Caco-2 (cell line): ENCODE results near the gene PELI1. TPM values are rescaled to one million over a fixed set of nuclear protein-coding genes. Genes with fewer than 3 reads are reported as not detected.

Experiments
- BruUV-seq: library from RNA; stranded (reverse); fragments of 400-500 nt; replicated peaks from 2 replicates; lab custom pipeline; 2021; lab: Mats Ljungman, UMichigan
- CTCF ChIA-PET: fragments of 300-600 bp; sonication (Branson Sonifier 250); formaldehyde crosslinking; loops from one replicate; lab custom pipeline; 2022; ENCODE audit warnings: antibody characterized with exemption; lab: Charles Lee
- POLR2A ChIA-PET: fragments of 300-600 bp; sonication (Branson Sonifier 250); formaldehyde crosslinking; loops from one replicate; lab custom pipeline; 2022; ENCODE audit warnings: antibody characterized with exemption; lab: Charles Lee
- DNase-seq, 2 experiments: peaks; one replicate each; pipeline versions ENCODE4 v3.0.0 to v3.0.0-alpha.2; 2020 to 2022
- H3K27me3 ChIP-seq: replicated peaks from 2 replicates; pipeline ENCODE4 v1.6.0; 2011; ENCODE audit warnings: low read length; ENCODE audit not compliant: control insufficient read depth, insufficient read depth
- H3K36me3 ChIP-seq: 2 replicates; pipeline ENCODE4 v1.5.1; 2011; ENCODE audit warnings: low read length; ENCODE audit not compliant: control insufficient read depth, insufficient read depth
- H3K4me1 ChIP-seq: fragments of 250-450 bp; sonication (Bioruptor Pico); 2 replicates; pipeline ENCODE4 v1.5.1; 2020; ENCODE audit warnings: mild to moderate bottlenecking
- H3K4me3 ChIP-seq: 2 replicates; pipeline ENCODE4 v1.5.1; 2011; ENCODE audit warnings: low read depth, mild to moderate bottlenecking, control low read depth, low read length
- H3K9me3 ChIP-seq: fragments of 250-450 bp; sonication (Bioruptor Pico); 2 replicates; pipeline ENCODE4 v1.5.1; 2020; ENCODE audit warnings: mild to moderate bottlenecking, moderate library complexity
- H3K27ac Mint-ChIP-seq: one replicate; pipeline ENCODE4 v1.8.0; 2022; ENCODE audit warnings: mixed read lengths; ENCODE audit not compliant: unreplicated experiment
- H3K27me3 Mint-ChIP-seq: one replicate; pipeline ENCODE4 v1.8.0; 2022; ENCODE audit warnings: mixed read lengths; ENCODE audit not compliant: insufficient read depth, unreplicated experiment
- H3K36me3 Mint-ChIP-seq: one replicate; pipeline ENCODE4 v1.8.0; 2022; ENCODE audit warnings: mild to moderate bottlenecking, mixed read lengths; ENCODE audit not compliant: insufficient read depth, unreplicated experiment
- H3K4me1 Mint-ChIP-seq: one replicate; pipeline ENCODE4 v1.8.0; 2022; ENCODE audit warnings: low read depth, mixed read lengths; ENCODE audit not compliant: unreplicated experiment
- H3K4me3 Mint-ChIP-seq: one replicate; pipeline ENCODE4 v1.8.0; 2022; ENCODE audit warnings: mild to moderate bottlenecking, moderate library complexity, mixed read lengths; ENCODE audit not compliant: unreplicated experiment
- H3K9me3 Mint-ChIP-seq: one replicate; pipeline ENCODE4 v1.8.0; 2022; ENCODE audit warnings: mixed read lengths; ENCODE audit not compliant: unreplicated experiment
- intact Hi-C: fragments of 100-400 bp; cut with micrococcal nuclease; formaldehyde crosslinking; loops from one replicate; pipeline ENCODE4 v1.10.0; 2022; ENCODE audit not compliant: unreplicated experiment
- total RNA-seq: library from RNA; stranded (reverse); gene quantifications from 2 replicates; pipeline ENCODE4 v1.2.3, GENCODE V29; 2022
- TF ChIP-seq, protein P1 (sequence below), 2 experiments: fragments of 200-600 bp in 1 of 2; IDR thresholded peaks; 1 replicate in 1 of 2; 2 replicates in 1 of 2; pipeline versions ENCODE4 v1.5.1 to v1.8.0; 2011 to 2022; ENCODE audit warnings: antibody characterized with exemption in 1 of 2, control low read depth in 1 of 2, inconsistent platforms in 1 of 2, low read depth in 1 of 2, low read length in 1 of 2, mild to moderate bottlenecking in 1 of 2, moderate library complexity in 1 of 2; ENCODE audit not compliant: insufficient read depth in 1 of 2, severe bottlenecking in 1 of 2, unreplicated experiment in 1 of 2

PELI1 gene
- total RNA-seq, 1 experiment from 2014 or later, result 64.1 TPM

DNA sequence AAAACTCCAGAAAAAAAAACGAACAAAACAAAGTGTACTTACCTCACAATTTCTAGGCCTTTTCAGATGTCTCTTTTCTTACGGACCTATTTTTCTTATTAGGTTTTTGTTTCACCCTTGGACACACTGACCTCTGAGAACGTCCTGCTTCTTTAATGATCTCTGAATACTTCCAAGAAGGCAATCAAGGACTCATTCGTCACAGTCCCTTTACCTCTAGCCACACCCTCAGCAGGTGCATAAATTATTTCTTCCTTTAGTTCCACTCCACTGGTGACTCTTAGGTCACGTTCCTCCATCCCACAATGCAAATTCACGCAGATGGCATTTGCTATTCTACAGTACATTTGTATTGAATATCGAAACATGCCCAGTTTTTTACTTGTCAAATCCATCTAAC lies 21.9 kb downstream of the PELI1 start:
- TF ChIP-seq, protein P1, sequence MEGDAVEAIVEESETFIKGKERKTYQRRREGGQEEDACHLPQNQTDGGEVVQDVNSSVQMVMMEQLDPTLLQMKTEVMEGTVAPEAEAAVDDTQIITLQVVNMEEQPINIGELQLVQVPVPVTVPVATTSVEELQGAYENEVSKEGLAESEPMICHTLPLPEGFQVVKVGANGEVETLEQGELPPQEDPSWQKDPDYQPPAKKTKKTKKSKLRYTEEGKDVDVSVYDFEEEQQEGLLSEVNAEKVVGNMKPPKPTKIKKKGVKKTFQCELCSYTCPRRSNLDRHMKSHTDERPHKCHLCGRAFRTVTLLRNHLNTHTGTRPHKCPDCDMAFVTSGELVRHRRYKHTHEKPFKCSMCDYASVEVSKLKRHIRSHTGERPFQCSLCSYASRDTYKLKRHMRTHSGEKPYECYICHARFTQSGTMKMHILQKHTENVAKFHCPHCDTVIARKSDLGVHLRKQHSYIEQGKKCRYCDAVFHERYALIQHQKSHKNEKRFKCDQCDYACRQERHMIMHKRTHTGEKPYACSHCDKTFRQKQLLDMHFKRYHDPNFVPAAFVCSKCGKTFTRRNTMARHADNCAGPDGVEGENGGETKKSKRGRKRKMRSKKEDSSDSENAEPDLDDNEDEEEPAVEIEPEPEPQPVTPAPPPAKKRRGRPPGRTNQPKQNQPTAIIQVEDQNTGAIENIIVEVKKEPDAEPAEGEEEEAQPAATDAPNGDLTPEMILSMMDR (IDR thresholded peaks at IDR 0.05; ENCODE audit: insufficient read depth in 1 of 2, low read depth in 1 of 2, low read length in 1 of 2, severe bottlenecking in 1 of 2, unreplicated experiment in 1 of 2), result no peak
- POLR2A ChIA-PET, result no interaction called here
- CTCF ChIA-PET, result no interaction called here
- no peaks in the 10 kb centered on the region for H3K9me3 Mint-ChIP-seq
- Histone ChIP-seq H3K36me3 (no peaks in the 10 kb centered on the region), H3K4me3 (no peak overlapping the region), H3K4me1 (peaks cover 39% of the 10 kb centered on the region), H3K27me3 (no peaks in the 10 kb centered on the region), H3K9me3 (no peaks in the 10 kb centered on the region)
- H3K27me3 Mint-ChIP-seq, result no peaks in the 10 kb centered on the region
- H3K27ac Mint-ChIP-seq, result peak overlapping the region; percentile 14
- intact Hi-C loops, result no loop called here
- peaks cover 9% of the 10 kb centered on the region for H3K36me3 Mint-ChIP-seq
- no peak overlapping the region for H3K4me3 Mint-ChIP-seq
- BruUV-seq, result no TSS peak
- peaks cover 16% of the 10 kb centered on the region for H3K4me1 Mint-ChIP-seq
- no peak for DNase-seq

DNA sequence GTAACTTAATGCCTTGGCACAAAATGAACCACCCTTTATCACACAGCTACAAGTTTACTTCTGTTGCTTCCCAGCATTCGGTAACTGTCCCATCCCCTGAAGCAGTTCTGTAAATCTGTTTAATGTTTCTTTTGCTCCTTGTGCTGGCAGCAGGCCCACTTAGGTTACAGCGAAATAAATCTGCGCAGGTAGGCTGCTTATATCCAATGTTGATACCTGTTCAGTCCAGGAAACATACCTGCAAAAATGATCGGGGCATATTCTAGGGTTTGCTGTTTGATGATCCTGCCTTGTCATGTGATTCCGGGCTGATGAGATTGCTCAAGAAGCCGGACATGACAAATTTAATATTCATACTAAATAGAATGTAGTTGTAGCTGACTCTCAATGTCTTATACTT lies 23.3 kb downstream of the PELI1 start:
- Histone ChIP-seq H3K36me3 (no peaks in the 10 kb centered on the region), H3K4me3 (no peak overlapping the region), H3K27me3 (no peaks in the 10 kb centered on the region), H3K4me1 (peaks cover 54% of the 10 kb centered on the region), H3K9me3 (no peaks in the 10 kb centered on the region)
- CTCF ChIA-PET, result no interaction called here
- H3K4me3 Mint-ChIP-seq, result no peak overlapping the region
- no peak overlapping the region for H3K27ac Mint-ChIP-seq
- intact Hi-C loops, result no loop called here
- H3K27me3 Mint-ChIP-seq, result no peaks in the 10 kb centered on the region
- no peaks in the 10 kb centered on the region for H3K9me3 Mint-ChIP-seq
- POLR2A ChIA-PET, result no interaction called here
- H3K4me1 Mint-ChIP-seq, result peaks cover 14% of the 10 kb centered on the region
- TF ChIP-seq, protein P1 (IDR thresholded peaks at IDR 0.05; ENCODE audit: insufficient read depth in 1 of 2, low read depth in 1 of 2, low read length in 1 of 2, severe bottlenecking in 1 of 2, unreplicated experiment in 1 of 2), result no peak
- no TSS peak for BruUV-seq
- DNase-seq, result no peak
- peaks cover 9% of the 10 kb centered on the region for H3K36me3 Mint-ChIP-seq

DNA sequence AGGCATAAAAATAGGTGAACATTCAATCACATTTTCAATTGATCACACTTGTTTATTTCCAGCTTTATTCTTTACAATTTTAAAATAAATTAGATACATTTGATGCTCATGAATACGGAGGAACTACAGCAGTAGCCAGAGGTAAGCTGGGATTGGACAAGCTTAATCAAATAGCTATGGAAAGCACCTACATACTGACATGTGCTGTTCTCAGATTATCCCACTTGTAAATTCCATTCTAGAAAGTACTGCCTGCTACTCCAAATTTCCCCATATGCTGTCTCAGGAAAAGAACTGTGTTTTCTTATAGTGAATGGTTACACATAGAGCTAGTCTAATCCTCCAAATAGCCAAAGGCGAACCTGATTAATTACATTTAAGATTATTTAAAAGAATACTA lies 24.2 kb downstream of the PELI1 start:
- DNase-seq, result no peak
- TF ChIP-seq, protein P1 (IDR thresholded peaks at IDR 0.05; ENCODE audit: insufficient read depth in 1 of 2, low read depth in 1 of 2, low read length in 1 of 2, severe bottlenecking in 1 of 2, unreplicated experiment in 1 of 2), result no peak
- H3K36me3 Mint-ChIP-seq, result peaks cover 9% of the 10 kb centered on the region
- no peak overlapping the region for H3K4me3 Mint-ChIP-seq
- no TSS peak for BruUV-seq
- H3K27ac Mint-ChIP-seq, result no peak overlapping the region
- Histone ChIP-seq H3K27me3 (no peaks in the 10 kb centered on the region), H3K9me3 (no peaks in the 10 kb centered on the region), H3K4me1 (peaks cover 59% of the 10 kb centered on the region), H3K4me3 (no peak overlapping the region), H3K36me3 (no peaks in the 10 kb centered on the region)
- H3K27me3 Mint-ChIP-seq, result no peaks in the 10 kb centered on the region
- ChIA-PET CTCF (no interaction called here), POLR2A (no interaction called here)
- peaks cover 17% of the 10 kb centered on the region for H3K4me1 Mint-ChIP-seq
- intact Hi-C loops, result no loop called here
- H3K9me3 Mint-ChIP-seq, result no peaks in the 10 kb centered on the region
